HG03103 (cell line): ENCODE data around the gene BCL6B.
"Not testable (repeated sequence)": the region's sequence is repeated elsewhere in the genome, so short reads cannot be mapped to it uniquely, and the experiment has no call there.

Experiments used
- ATAC-seq: cut with Tn5 transposase; IDR thresholded peaks from one replicate; pipeline ENCODE4 v1.9.1; 2021; ENCODE audit warnings: low read depth; ENCODE audit not compliant: unreplicated experiment

BCL6B gene, protein sequence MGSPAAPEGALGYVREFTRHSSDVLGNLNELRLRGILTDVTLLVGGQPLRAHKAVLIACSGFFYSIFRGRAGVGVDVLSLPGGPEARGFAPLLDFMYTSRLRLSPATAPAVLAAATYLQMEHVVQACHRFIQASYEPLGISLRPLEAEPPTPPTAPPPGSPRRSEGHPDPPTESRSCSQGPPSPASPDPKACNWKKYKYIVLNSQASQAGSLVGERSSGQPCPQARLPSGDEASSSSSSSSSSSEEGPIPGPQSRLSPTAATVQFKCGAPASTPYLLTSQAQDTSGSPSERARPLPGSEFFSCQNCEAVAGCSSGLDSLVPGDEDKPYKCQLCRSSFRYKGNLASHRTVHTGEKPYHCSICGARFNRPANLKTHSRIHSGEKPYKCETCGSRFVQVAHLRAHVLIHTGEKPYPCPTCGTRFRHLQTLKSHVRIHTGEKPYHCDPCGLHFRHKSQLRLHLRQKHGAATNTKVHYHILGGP

GRCh38 chr17:7022781-7023571 lies at the start of gene BCL6B:
BCL6B (plus strand) TSS chr17:7023050; CDS start chr17:7023672, 622 bp downstream.
- ATAC-seq, result no peak

DNA sequence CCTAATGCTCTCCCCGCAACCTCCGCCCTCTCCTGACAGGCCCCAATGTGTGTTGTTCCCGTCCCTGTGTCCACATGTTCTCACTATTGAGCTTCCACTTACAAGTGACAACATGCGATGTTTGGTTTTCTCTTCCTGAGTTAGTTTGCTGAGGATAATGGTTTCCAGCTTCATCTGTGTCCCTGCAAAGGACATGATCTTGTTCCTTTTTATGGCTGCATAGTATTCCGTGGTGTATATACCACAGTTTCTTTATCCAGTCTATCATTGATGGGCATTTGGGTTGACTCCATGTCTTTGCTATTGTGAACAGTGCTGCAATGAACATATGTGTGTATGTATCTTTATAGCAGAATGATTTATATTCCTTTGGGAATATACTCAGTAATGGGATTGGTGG lies 43.4 kb upstream of the BCL6B start:
- ATAC-seq, result not testable (repeated sequence)

GRCh38 chr17:6981426-6981825 lies 41.4 kb upstream of the BCL6B start:
- ATAC-seq, result no peak

DNA sequence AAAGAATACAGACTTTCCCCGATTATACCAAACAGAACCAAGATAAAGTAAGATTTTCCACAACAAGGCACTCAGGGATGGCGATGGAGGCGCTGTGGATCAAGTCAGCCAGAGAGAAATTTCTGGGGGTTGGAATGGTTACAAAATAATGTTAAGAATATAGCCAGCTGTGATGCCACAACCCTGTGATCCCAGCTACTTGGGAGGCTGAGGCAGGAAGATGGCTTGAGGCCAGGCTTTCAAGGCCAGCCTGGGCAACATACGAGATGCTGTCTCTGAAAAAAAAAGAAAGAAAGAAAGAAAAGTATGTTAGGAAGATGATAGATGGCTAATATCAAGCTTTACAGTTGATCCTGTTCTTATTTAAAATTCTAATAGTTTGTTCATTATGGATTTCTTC lies 37.6 kb upstream of the BCL6B start:
- no peak for ATAC-seq

- no peak for ATAC-seq
Observed at GRCh38 chr17:6986676-6987075, 36.2 kb upstream of the BCL6B start.

- no peak for ATAC-seq
Observed at GRCh38 chr17:6989779-6990178, 33.1 kb upstream of the BCL6B start.

- ATAC-seq, result not testable (repeated sequence)
Observed at GRCh38 chr17:6993613-6994056, 29.2 kb upstream of the BCL6B start.

GRCh38 chr17:6994118-6994598 lies 28.7 kb upstream of the BCL6B start:
- no peak for ATAC-seq

DNA sequence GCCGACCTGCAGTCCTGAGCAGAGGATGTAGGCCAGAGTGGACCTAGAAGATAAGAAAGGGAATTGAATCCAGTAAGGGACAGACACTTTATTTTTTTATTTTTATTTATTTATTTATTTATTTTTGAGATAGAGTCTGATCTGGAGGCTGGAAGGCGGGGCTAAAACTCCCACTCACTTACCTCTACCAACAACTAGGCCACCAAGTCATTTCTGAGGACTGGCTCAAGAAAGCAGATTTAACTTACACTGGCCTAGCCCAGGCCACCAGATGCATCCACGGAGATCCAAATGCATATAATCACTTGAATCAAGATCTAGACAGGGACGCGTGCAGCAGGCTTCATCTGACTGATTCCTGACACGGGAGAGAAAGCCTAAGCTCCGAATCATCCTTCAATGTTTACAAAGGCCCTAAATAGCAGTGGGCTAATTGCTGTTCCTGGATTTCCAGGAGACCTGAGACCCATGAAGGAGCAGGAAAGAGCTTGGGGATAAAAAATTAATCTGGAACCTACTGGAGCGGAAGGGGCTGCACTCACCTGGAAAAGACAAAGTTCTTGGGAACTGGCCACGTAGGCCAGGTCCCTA lies 28.1 kb upstream of the BCL6B start:
- ATAC-seq, result no peak

- ATAC-seq, result no peak
Observed at GRCh38 chr17:6995500-6996255, 27.2 kb upstream of the BCL6B start, which contains the start of gene ALOX12. ALOX12 (plus strand) TSS chr17:6996049; CDS start chr17:6996118, 69 bp downstream.

- ATAC-seq, result no peak
Observed at GRCh38 chr17:6996256-6997011, 26.4 kb upstream of the BCL6B start.

- ATAC-seq, result no peak
Observed at GRCh38 chr17:6997171-6997570, 25.7 kb upstream of the BCL6B start.

GRCh38 chr17:6998855-6999508 lies 23.9 kb upstream of the BCL6B start:
- ATAC-seq, result no peak

DNA sequence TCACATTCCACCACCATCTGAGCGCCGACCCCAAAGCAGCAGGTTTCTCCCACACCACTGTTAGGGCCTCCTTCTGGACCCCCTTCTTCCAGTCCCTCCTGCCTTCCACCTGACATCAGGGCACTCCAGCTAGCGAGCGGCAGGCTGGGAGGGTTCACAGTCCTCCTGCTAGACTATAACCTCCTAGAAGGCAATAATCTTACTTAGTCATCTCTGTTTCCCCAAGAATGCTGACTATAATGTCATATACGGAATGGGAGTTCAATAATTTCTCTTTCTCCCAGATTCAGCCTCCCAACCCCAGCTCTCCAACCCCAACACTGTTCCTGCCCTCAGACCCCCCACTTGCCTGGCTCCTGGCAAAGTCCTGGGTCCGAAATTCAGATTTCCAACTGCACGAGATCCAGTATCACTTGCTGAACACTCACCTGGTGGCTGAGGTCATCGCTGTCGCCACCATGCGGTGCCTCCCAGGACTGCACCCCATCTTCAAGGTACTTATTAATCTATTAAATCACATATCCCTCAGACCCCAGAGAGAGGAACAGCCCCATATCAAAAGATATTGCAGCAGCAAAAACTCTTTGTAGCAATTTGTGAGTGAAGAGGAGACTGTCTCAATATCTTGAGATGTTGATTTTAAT lies 21.4 kb upstream of the BCL6B start:
- ATAC-seq, result no peak

DNA sequence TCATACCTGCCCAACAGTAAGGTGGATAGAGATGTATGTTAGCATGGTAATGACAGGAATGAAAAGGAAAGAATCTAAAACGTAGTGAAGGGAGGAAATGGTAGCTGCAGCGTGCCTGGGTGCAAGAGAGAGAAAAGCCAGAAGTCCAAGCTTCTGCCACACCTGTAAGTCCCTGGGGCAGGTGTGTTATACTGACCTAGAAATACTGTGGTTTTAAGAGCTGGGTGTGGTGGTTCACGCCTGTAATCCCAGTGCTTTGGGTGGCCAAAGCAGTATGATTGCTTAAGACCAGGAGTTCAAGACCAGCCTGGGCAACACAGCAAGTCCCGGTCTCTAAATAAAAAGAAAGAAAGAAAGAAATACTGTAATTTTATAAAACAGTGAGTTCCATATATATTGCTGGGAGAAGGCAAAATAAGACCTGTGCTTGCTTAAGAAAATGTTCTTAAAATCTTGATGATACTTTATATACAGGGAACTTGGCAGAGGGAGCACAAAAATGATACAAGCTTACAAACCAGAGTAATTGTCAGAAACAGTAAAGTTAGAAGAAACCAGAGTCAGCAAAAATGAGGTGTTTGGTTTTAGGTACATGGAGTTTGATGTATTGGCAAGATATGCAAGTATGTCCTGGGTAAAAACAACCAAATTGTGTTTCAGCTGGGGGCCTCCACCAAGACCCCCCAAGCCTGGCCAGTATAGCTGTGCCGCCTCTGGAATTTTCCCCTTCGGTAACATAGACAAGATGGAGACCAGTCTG lies 20.4 kb upstream of the BCL6B start:
- no peak for ATAC-seq

- ATAC-seq, result no peak
Observed at GRCh38 chr17:7003745-7004144, 19.1 kb upstream of the BCL6B start.

DNA sequence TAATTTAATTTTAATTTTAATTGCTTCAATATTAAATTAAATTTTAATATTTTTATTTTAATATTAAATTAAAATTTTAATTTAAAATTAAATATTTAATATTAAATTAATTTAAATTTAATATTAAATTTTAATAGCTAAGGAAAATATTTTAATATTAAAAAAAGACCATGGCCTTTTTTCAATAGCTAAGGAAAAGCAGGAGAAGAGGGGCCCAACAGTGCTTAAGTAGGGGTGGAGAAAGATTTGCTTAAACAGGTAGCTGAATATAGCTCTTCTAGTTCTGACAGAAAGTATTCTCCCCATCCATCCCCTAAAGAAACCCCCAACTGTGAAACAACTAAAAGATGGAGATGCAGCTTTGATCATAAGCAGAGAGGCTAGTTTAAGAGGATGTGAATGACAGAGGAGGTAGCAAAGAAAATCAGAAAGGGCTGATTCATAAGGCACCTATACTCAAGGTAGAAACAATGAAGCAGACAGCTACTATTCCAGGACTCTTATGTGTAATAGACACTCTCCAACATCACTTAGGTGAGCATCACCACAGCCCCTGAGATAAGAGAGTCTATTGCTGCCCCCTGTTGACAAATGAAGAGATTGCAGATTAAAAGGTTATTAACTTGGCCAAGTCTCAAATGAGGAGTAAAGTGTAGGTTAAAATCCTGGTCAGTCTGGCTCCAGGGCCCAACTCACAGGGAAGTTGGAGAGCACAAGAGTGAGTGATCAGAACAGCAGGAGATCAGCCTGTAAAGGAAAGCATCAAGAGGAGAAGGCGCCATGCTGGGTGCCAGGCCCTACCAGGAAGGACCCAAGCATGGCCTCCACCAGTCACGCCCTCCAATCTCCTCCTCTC lies 18.2 kb upstream of the BCL6B start:
- ATAC-seq, result no peak
